Cardiac fibroblast (primary cell): ENCODE results near the gene SCARB1.
A peak's percentile ranks its signal among the peaks of the same experiment; 100 is the strongest.

Experiments
- DNase-seq, 2 donors: peaks; one replicate each; pipeline versions ENCODE4 v3.0.0 to v3.0.0-alpha.2; 2010; ENCODE audit warnings: low read depth in 2 of 2
- H3K4me3 ChIP-seq, 2 donors: replicated peaks in 1 of 2; 1 replicate in 1 of 2; 2 replicates in 1 of 2; pipeline ENCODE4 v1.5.1; 2011; ENCODE audit warnings: low read depth in 2 of 2, low read length in 2 of 2, mild to moderate bottlenecking in 2 of 2, moderate library complexity in 1 of 2
- TF ChIP-seq, protein P1 (sequence below): IDR thresholded peaks from one replicate; pipeline ENCODE4 v1.5.1; 2011; ENCODE audit warnings: low read depth, mild to moderate bottlenecking, low read length, inconsistent platforms

SCARB1 gene

DNA sequence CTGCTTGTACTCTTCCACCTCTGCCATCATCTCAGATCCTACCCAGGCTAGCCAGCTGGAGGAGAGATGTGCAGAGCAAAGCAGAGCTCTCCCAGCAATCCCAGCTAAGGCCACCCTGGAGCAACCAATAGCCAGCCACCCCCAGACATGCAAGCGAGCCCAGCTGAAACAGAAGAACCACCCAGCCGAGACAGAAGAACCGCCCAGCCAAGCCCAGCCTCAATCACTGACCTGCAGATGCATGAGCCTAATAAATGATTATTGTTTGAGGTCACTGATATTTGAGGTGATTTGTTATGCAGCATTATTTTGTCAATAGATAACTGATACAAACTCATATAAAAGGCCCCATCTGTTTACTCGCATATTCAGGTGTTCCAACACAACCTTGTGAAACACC, 106.3 kb downstream of the SCARB1 start:
- H3K4me3 ChIP-seq: no peak overlapping the region
- no peak for DNase-seq
- TF ChIP-seq, protein P1, sequence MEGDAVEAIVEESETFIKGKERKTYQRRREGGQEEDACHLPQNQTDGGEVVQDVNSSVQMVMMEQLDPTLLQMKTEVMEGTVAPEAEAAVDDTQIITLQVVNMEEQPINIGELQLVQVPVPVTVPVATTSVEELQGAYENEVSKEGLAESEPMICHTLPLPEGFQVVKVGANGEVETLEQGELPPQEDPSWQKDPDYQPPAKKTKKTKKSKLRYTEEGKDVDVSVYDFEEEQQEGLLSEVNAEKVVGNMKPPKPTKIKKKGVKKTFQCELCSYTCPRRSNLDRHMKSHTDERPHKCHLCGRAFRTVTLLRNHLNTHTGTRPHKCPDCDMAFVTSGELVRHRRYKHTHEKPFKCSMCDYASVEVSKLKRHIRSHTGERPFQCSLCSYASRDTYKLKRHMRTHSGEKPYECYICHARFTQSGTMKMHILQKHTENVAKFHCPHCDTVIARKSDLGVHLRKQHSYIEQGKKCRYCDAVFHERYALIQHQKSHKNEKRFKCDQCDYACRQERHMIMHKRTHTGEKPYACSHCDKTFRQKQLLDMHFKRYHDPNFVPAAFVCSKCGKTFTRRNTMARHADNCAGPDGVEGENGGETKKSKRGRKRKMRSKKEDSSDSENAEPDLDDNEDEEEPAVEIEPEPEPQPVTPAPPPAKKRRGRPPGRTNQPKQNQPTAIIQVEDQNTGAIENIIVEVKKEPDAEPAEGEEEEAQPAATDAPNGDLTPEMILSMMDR: no peak

DNA sequence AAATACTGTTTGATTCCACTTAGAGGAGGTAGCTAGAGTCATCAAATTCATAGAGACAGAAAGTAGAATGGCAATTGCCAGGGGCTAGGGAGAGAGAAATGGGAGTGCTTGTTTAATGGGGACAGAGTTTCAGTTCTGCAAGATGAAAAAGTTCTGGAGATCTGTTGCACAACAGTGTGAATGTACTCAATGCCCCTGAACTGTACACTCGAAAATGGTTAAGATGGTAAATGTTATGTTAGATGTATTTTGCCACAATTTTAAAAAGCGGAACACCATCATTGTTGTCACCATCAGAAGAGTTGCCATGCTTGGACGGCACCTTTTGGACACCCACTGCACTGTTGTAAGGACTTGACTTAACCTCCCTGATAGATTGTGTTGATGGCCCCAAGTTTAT, 106.9 kb downstream of the SCARB1 start:
- no peak overlapping the region for H3K4me3 ChIP-seq
- no peak for DNase-seq
- TF ChIP-seq, protein P1: no peak

- DNase-seq: no peak
- H3K4me3 ChIP-seq: no peak overlapping the region
- TF ChIP-seq, protein P1: no peak
Measured at GRCh38 chr12:124756166-124756565, 107.5 kb downstream of the SCARB1 start.

DNA sequence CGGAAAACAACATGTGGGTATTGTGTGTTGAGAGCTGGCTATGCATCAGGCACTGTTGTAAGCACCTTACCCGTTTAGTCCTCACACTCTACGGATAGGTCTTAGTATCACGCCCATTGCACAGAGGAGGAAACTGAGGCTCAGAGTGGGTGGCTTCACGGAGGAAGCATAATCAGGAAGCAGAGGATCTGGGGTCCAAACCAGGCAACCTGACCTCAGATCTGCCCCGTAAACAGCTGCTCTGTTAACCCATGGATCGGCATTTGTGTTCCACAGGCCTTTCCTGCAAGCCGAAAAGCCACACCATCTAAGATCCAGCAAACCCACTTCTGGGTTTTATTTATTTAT, 107.9 kb downstream of the SCARB1 start:
- H3K4me3 ChIP-seq: no peak overlapping the region
- TF ChIP-seq, protein P1: no peak

GRCh38 chr12:124754949-124755800, 108.5 kb downstream of the SCARB1 start:
- no peak overlapping the region for H3K4me3 ChIP-seq
- TF ChIP-seq, protein P1: no peak
- DNase-seq: peak; percentile 95 to 96

More for the DNA sequence above, 107.9 kb downstream of the SCARB1 start:
- DNase-seq: no peak

GRCh38 chr12:124754491-124754890, 109.2 kb downstream of the SCARB1 start:
- H3K4me3 ChIP-seq: no peak overlapping the region
- DNase-seq: no peak
- TF ChIP-seq, protein P1: no peak
